GM12874 (cell line): ENCODE results near the gene CACNA1E.

Experiments used
- CTCF ChIP-seq: IDR thresholded peaks from 2 replicates; pipeline ENCODE4 v1.5.1; 2011; ENCODE audit warnings: low read depth, mild to moderate bottlenecking, control low read depth, low read length, moderate library complexity; ENCODE audit not compliant: insufficient read depth

Gene CACNA1E

GRCh38 chr1:181620183-181620582 is 136.9 kb downstream of the CACNA1E start:
- TF ChIP-seq CTCF: no peak

GRCh38 chr1:181623850-181624249 is 140.5 kb downstream of the CACNA1E start:
- no peak for TF ChIP-seq CTCF

GRCh38 chr1:181626279-181626938 is 143.1 kb downstream of the CACNA1E start:
- TF ChIP-seq CTCF: no peak

GRCh38 chr1:181630398-181630797 is 147.1 kb downstream of the CACNA1E start:
- TF ChIP-seq CTCF: no peak

GRCh38 chr1:181630838-181631237 is 147.5 kb downstream of the CACNA1E start:
- TF ChIP-seq CTCF: no peak

GRCh38 chr1:181632492-181632891 is 149.2 kb downstream of the CACNA1E start:
- TF ChIP-seq CTCF: no peak

- TF ChIP-seq CTCF: no peak
These were observed 149.6 kb downstream of the CACNA1E start for GRCh38 chr1:181632960-181633359.

- no peak for TF ChIP-seq CTCF
These were observed 151.8 kb downstream of the CACNA1E start for GRCh38 chr1:181635110-181635509.
